WTC11 (cell line): Measurements from ENCODE around the gene EME1.

Experiments
- AFF4 ChIP-seq: sonication (generic); formaldehyde crosslinking; IDR thresholded peaks from 2 replicates; pipeline ENCODE4 v1.8.1; 2023; ENCODE audit warnings: mild to moderate bottlenecking, missing genetic modification reagents, borderline replicate concordance
- CREB1 ChIP-seq: sonication (generic); formaldehyde crosslinking; IDR thresholded peaks from 2 replicates; pipeline ENCODE4 v1.8.0; 2023; ENCODE audit warnings: mild to moderate bottlenecking, missing genetic modification reagents
- CTCF ChIP-seq: fragments of 200-600 bp; IDR thresholded peaks from 2 replicates; pipeline ENCODE4 v1.8.0; 2022; ENCODE audit warnings: antibody characterized with exemption
- E2F1 ChIP-seq: sonication (generic); formaldehyde crosslinking; IDR thresholded peaks from 2 replicates; pipeline ENCODE4 v1.8.0; 2022; ENCODE audit warnings: mild to moderate bottlenecking, missing genetic modification reagents
- FOXP4 ChIP-seq: sonication (generic); formaldehyde crosslinking; IDR thresholded peaks from 2 replicates; pipeline ENCODE4 v1.8.0; 2022; ENCODE audit warnings: mild to moderate bottlenecking, missing genetic modification reagents
- HMGA2 ChIP-seq: fragments of 250-450 bp; sonication (Bioruptor Pico); IDR thresholded peaks from 2 replicates; pipeline ENCODE4 v1.4.0; 2021; ENCODE audit warnings: mild to moderate bottlenecking, moderate library complexity
- HMGXB4 ChIP-seq: sonication (generic); formaldehyde crosslinking; IDR thresholded peaks from 2 replicates; pipeline ENCODE4 v1.8.1; 2023; ENCODE audit warnings: mild to moderate bottlenecking, moderate library complexity, missing genetic modification reagents
- JUN ChIP-seq: sonication (generic); formaldehyde crosslinking; IDR thresholded peaks from 2 replicates; pipeline ENCODE4 v1.8.0; 2023; ENCODE audit warnings: mild to moderate bottlenecking, missing genetic modification reagents
- NR3C1 ChIP-seq: sonication (generic); formaldehyde crosslinking; conservative IDR thresholded peaks from 2 replicates; pipeline ENCODE4 v1.8.1; 2023; ENCODE audit warnings: low read depth, mild to moderate bottlenecking, missing genetic modification reagents
- PRDM15 ChIP-seq: sonication (generic); formaldehyde crosslinking; IDR thresholded peaks from 2 replicates; pipeline ENCODE4 v1.8.0; 2022; ENCODE audit warnings: missing genetic modification reagents
- STAT6 ChIP-seq: sonication (generic); formaldehyde crosslinking; conservative IDR thresholded peaks from 2 replicates; pipeline ENCODE4 v1.8.1; 2023; ENCODE audit warnings: mild to moderate bottlenecking, low read depth, missing genetic modification reagents, moderate library complexity
- USF2 ChIP-seq: sonication (generic); formaldehyde crosslinking; IDR thresholded peaks from 2 replicates; pipeline ENCODE4 v1.8.1; 2023; ENCODE audit warnings: mild to moderate bottlenecking, missing genetic modification reagents, moderate library complexity
- ZNF263 ChIP-seq: sonication (generic); formaldehyde crosslinking; IDR thresholded peaks from 2 replicates; pipeline ENCODE4 v1.8.1; 2022; ENCODE audit warnings: low read depth, mild to moderate bottlenecking, moderate library complexity, missing genetic modification reagents

GRCh38 chr17:50346313-50347116 is 26.5 kb upstream of the EME1 start:
- no peak for TF ChIP-seq AFF4 (CRISPR knock-in tag)
- TF ChIP-seq PRDM15 (CRISPR knock-in tag) = no peak
- TF ChIP-seq HMGA2 (CRISPR knock-in tag) = no peak
- TF ChIP-seq JUN = no peak
- TF ChIP-seq CTCF = no peak
- TF ChIP-seq HMGXB4 (CRISPR knock-in tag) = no peak
- no peak for TF ChIP-seq STAT6 (CRISPR knock-in tag)
- no peak for TF ChIP-seq E2F1 (CRISPR knock-in tag)
- no peak for TF ChIP-seq CREB1
- no peak for TF ChIP-seq USF2 (CRISPR knock-in tag)
- TF ChIP-seq NR3C1 (CRISPR knock-in tag) = no peak
- TF ChIP-seq FOXP4 (CRISPR knock-in tag) = peak; percentile 63; the same call in 1 of the 2 replicates
- TF ChIP-seq ZNF263 = no peak
